ENCODE results near the gene WDR27.

The WDR27 gene

GRCh38 chr6:169695131-169695530 is 6.7 kb downstream of the WDR27 start:
- no peak for DNase-seq (ENCODE audit: low read depth)
- TF ChIP-seq CTCF (IDR thresholded peaks at IDR 0.05; ENCODE audit: control insufficient read depth, extremely low read depth, insufficient read depth): no peak
- no peak overlapping the region for H3K4me3 ChIP-seq (ENCODE audit: low read depth, low read length)

- no peak overlapping the region for H3K4me3 ChIP-seq (ENCODE audit: low read depth, low read length)
- no peak for DNase-seq (ENCODE audit: low read depth)
- no peak for TF ChIP-seq CTCF (IDR thresholded peaks at IDR 0.05; ENCODE audit: control insufficient read depth, extremely low read depth, insufficient read depth)
These were observed 9.3 kb downstream of the WDR27 start for GRCh38 chr6:169692516-169692915.

GRCh38 chr6:169691260-169691659 is 10.6 kb downstream of the WDR27 start:
- no peak overlapping the region for H3K4me3 ChIP-seq (ENCODE audit: low read depth, low read length)
- no peak for TF ChIP-seq CTCF (IDR thresholded peaks at IDR 0.05; ENCODE audit: control insufficient read depth, extremely low read depth, insufficient read depth)
- no peak for DNase-seq (ENCODE audit: low read depth)

- no peak for TF ChIP-seq CTCF (IDR thresholded peaks at IDR 0.05; ENCODE audit: control insufficient read depth, extremely low read depth, insufficient read depth)
- H3K4me3 ChIP-seq (ENCODE audit: low read depth, low read length): no peak overlapping the region
- no peak for DNase-seq (ENCODE audit: low read depth)
These were observed 12.5 kb downstream of the WDR27 start for GRCh38 chr6:169689287-169689686.

- TF ChIP-seq CTCF (IDR thresholded peaks at IDR 0.05; ENCODE audit: control insufficient read depth, extremely low read depth, insufficient read depth): no peak
These were observed 16.0 kb downstream of the WDR27 start for GRCh38 chr6:169685860-169686259.

GRCh38 chr6:169684056-169684455 is 17.8 kb downstream of the WDR27 start:
- no peak overlapping the region for H3K4me3 ChIP-seq (ENCODE audit: low read depth, low read length)
- TF ChIP-seq CTCF (IDR thresholded peaks at IDR 0.05; ENCODE audit: control insufficient read depth, extremely low read depth, insufficient read depth): no peak
- DNase-seq (ENCODE audit: low read depth): no peak

More at GRCh38 chr6:169685860-169686259, 16.0 kb downstream of the WDR27 start:
- no peak overlapping the region for H3K4me3 ChIP-seq (ENCODE audit: low read depth, low read length)
- DNase-seq (ENCODE audit: low read depth): no peak

DNA sequence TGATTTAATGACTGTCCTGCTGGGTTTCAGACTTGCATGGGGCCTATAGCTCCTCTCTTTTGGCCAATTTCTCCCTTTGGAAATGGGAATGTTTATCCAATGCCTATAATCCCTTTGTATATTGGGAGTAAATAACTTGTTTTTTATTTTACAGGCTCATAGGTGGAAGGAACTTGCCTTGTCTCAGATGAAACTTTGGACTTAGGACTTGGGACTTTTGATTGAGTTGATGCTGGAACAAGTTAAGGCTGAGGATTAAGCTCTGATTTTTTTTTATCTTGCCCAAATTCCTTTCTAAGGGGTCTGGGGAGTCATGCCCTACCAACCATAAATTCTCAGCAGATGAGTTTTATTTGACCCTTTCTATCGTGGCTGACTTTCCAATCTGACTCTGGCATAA is 23.5 kb downstream of the WDR27 start:
- H3K4me3 ChIP-seq (ENCODE audit: low read depth, low read length): no peak overlapping the region
- no peak for DNase-seq (ENCODE audit: low read depth)
- no peak for TF ChIP-seq CTCF (IDR thresholded peaks at IDR 0.05; ENCODE audit: control insufficient read depth, extremely low read depth, insufficient read depth)
